ENCODE data around the gene PTPRD.

Gene PTPRD

DNA sequence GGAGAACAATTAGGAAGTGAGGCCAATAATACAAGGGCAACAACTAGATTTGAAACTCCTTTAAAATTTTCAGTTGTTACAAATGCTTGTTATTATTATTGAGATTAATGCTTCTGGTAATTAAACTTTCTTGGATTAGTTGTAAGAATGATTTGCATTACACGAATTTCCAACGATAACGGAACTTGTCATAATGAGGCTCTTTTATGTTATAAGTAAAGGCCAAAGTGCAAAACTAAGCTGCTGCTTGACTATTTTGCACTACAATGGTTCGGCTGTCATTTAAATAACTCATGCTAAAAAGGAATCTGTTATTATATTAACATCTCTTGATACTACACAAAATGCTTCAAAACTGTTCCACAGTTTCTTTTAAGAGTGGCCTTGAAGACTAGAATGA is 1007.1 kb downstream of the PTPRD start:
- DNase-seq (ENCODE audit: low read depth), result no peak
- H3K4me3 ChIP-seq (ENCODE audit: low read depth, low read length), result no peak overlapping the region
- TF ChIP-seq, protein P1, sequence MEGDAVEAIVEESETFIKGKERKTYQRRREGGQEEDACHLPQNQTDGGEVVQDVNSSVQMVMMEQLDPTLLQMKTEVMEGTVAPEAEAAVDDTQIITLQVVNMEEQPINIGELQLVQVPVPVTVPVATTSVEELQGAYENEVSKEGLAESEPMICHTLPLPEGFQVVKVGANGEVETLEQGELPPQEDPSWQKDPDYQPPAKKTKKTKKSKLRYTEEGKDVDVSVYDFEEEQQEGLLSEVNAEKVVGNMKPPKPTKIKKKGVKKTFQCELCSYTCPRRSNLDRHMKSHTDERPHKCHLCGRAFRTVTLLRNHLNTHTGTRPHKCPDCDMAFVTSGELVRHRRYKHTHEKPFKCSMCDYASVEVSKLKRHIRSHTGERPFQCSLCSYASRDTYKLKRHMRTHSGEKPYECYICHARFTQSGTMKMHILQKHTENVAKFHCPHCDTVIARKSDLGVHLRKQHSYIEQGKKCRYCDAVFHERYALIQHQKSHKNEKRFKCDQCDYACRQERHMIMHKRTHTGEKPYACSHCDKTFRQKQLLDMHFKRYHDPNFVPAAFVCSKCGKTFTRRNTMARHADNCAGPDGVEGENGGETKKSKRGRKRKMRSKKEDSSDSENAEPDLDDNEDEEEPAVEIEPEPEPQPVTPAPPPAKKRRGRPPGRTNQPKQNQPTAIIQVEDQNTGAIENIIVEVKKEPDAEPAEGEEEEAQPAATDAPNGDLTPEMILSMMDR (conservative IDR thresholded peaks at IDR 0.05; ENCODE audit: low read depth, low read length), result no peak

DNA sequence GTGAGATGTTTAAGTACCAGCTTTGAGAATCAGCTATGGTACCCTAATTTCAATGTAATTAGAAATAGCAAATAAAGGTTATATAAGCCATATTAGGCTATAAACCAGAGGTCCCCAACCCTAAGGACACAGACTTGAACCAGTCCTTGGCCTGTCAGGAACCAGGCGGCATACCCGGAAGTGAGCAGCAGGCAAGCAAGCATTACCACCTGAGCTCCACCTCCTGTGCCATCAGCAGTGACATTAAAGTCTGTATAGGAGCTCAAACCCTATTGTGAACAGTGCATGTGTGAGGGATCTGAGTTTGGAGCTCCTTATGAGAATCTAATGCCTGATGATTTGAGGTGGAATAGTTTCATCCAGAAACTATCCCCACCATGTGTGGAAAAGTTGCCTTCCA is 1009.5 kb downstream of the PTPRD start:
- DNase-seq (ENCODE audit: low read depth), result no peak
- no peak overlapping the region for H3K4me3 ChIP-seq (ENCODE audit: low read depth, low read length)
- TF ChIP-seq, protein P1 (conservative IDR thresholded peaks at IDR 0.05; ENCODE audit: low read depth, low read length), result no peak

DNA sequence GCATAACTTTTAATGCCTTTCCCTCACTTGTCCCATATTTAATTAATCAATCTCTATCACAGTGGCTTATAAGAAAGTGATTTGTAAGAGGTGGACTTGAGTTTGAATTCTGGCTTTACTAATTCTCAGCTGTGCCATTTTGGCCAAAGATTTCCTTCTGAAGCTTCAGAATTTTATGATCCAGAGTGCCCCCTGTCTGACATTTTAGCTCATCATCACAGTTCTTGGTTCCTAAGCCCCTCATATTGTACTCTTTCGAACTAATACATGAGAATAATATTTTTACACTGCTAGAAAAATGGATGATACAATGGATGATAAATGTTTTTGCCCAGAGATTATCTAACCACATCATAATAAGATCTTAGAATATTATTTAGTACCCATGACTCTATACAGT is 1014.1 kb downstream of the PTPRD start:
- TF ChIP-seq, protein P1 (conservative IDR thresholded peaks at IDR 0.05; ENCODE audit: low read depth, low read length), result no peak
- no peak overlapping the region for H3K4me3 ChIP-seq (ENCODE audit: low read depth, low read length)
- no peak for DNase-seq (ENCODE audit: low read depth)

DNA sequence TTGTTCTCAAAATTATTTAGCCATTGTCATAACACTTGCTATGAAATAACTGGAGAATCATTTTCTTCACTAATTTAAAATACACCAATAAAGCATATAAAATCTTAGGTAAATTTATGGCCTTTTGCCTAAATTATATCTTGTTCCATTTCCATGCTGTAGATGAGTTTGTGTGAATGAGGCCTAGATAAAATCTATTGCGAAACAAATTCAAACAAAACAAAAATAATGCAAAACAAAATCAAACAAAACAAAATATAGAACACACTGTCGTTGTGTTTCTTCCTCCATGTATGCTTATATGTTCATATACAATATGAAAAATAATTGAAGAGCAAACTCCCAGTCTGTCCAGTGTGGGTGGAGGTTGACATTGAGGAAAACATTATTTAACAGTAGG is 1020.7 kb downstream of the PTPRD start:
- TF ChIP-seq, protein P1 (conservative IDR thresholded peaks at IDR 0.05; ENCODE audit: low read depth, low read length), result no peak
- DNase-seq (ENCODE audit: low read depth), result no peak
- H3K4me3 ChIP-seq (ENCODE audit: low read depth, low read length), result no peak overlapping the region

DNA sequence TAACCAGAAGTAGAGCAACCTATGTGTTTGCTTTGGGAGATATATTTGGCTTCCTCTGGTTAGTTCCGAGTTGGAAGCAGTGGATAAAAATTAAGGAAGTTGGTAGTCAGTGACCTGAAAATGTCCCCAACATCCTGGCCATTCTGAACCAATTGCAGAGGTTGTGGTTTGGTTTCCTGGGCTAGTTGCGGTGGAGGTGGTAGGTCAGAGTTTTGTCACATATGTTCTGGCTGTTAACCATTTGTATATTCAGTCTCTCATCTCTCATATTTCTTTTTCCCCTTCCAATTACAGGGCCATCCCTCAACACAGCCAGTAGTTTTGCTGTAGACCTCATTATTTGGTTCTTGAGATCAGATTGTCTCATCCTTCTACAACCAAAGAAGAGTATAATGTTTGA is 1026.9 kb downstream of the PTPRD start:
- TF ChIP-seq, protein P1 (conservative IDR thresholded peaks at IDR 0.05; ENCODE audit: low read depth, low read length), result no peak
- H3K4me3 ChIP-seq (ENCODE audit: low read depth, low read length), result no peak overlapping the region
- no peak for DNase-seq (ENCODE audit: low read depth)

DNA sequence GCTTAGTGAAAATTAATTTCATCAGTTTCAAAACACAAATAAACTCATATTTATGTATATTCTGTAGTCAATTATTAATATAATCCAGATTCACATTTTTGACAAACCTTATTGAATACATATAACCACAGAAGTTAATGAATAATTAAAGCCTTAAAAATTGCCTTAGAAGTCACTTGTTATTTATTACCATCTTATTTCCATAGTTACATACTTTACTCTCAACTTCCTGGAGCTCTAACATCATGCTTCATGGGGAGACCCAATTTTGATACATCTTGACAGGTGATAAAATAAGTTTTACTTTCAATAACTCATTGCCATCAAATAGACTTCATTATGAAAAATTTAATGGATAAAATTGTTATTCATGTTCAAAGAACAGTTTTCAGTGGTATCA is 1038.7 kb downstream of the PTPRD start:
- H3K4me3 ChIP-seq (ENCODE audit: low read depth, low read length), result no peak overlapping the region
- TF ChIP-seq, protein P1 (conservative IDR thresholded peaks at IDR 0.05; ENCODE audit: low read depth, low read length), result no peak
- DNase-seq (ENCODE audit: low read depth), result no peak

DNA sequence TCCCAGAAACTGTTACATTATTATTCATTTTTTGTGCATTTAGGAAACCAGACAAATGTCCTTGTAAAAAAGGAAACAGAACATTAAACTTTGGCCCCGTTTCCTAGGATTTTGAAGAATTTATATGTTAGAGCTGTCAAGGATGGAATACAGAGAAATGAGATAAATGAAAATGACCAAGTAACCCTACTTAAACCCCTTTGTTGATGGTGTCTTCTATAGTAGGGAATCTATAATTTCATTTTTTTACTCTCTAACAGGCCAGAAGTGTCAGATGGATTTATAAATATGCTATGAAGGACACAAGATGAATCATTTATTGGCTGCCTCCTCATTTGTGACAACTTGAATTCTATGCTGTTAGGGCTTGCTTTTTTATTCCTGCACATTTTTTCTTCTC is 1047.1 kb downstream of the PTPRD start:
- no peak for DNase-seq (ENCODE audit: low read depth)
- TF ChIP-seq, protein P1 (conservative IDR thresholded peaks at IDR 0.05; ENCODE audit: low read depth, low read length), result no peak

More for the DNA sequence above, 1047.1 kb downstream of the PTPRD start:
- no peak overlapping the region for H3K4me3 ChIP-seq (ENCODE audit: low read depth, low read length)

All from choroid plexus epithelial cell (primary cell).